SJSA1 (cell line): ENCODE results near the gene PID1. TPM values are rescaled to one million over a fixed set of nuclear protein-coding genes. Genes with fewer than 3 reads are reported as not detected.

Experiments
- DNase-seq, 2 experiments: peaks; one replicate each; pipeline ENCODE4 v3.0.0-alpha.2; 2015 to 2020; ENCODE audit warnings: low spot score in 2 of 2, low read depth in 1 of 2
- H3K27ac ChIP-seq: fragments of 250-450 bp; sonication (Bioruptor Pico); 2 replicates; pipeline ENCODE4 v1.5.1; 2020; ENCODE audit warnings: mild to moderate bottlenecking, moderate library complexity
- H3K27me3 ChIP-seq: fragments of 250-450 bp; sonication (Bioruptor Pico); replicated peaks from 2 replicates; pipeline ENCODE4 v1.5.1; 2020; ENCODE audit warnings: mild to moderate bottlenecking, moderate library complexity
- H3K36me3 ChIP-seq: fragments of 250-450 bp; sonication (Bioruptor Pico); 2 replicates; pipeline ENCODE4 v1.5.1; 2020; ENCODE audit warnings: mild to moderate bottlenecking
- H3K4me1 ChIP-seq: fragments of 250-450 bp; sonication (Bioruptor Pico); replicated peaks from 2 replicates; pipeline ENCODE4 v1.6.1; 2021; ENCODE audit warnings: mild to moderate bottlenecking
- H3K4me3 ChIP-seq: fragments of 250-450 bp; sonication (Bioruptor Pico); 2 replicates; pipeline ENCODE4 v1.5.1; 2020; ENCODE audit warnings: mild to moderate bottlenecking
- H3K9me3 ChIP-seq: fragments of 250-450 bp; sonication (Bioruptor Pico); replicated peaks from 2 replicates; pipeline ENCODE4 v1.5.1; 2020; ENCODE audit warnings: mild to moderate bottlenecking
- total RNA-seq: library from RNA; depleted of rRNA; stranded (reverse); fragments of >200 nt; shearing (Covaris generic); gene quantifications from 2 replicates; pipeline ENCODE4 v1.2.3, GENCODE V29; 2014

Gene PID1
- total RNA-seq, 1 experiment from 2014 or later: 0.18 TPM

DNA sequence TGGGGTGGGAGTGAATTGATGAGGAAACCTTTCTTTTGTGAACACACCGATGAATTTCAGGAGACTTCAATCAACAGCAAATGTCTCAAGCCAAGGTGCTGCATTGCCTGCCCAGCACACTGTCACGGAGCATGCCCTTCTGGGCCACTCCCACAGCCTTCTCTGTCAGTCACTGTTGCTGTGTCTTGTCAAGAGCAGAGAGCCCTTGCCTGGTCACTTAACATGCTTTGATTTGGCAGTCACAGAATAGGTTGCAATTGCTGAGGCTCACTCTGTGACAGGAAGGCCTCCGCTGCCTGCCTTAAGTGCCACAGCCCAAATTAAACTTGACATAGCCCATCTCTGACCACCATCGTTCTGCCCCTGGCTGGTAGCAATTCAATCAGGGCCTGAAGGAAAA lies 225.4 kb downstream of the PID1 start:
- no peaks in the 10 kb centered on the region for H3K9me3 ChIP-seq
- no peaks in the 10 kb centered on the region for H3K4me1 ChIP-seq
- no peaks in the 10 kb centered on the region for H3K36me3 ChIP-seq
- no peak overlapping the region for H3K27ac ChIP-seq
- H3K27me3 ChIP-seq: no peaks in the 10 kb centered on the region
- no peak for DNase-seq
- no peak overlapping the region for H3K4me3 ChIP-seq

DNA sequence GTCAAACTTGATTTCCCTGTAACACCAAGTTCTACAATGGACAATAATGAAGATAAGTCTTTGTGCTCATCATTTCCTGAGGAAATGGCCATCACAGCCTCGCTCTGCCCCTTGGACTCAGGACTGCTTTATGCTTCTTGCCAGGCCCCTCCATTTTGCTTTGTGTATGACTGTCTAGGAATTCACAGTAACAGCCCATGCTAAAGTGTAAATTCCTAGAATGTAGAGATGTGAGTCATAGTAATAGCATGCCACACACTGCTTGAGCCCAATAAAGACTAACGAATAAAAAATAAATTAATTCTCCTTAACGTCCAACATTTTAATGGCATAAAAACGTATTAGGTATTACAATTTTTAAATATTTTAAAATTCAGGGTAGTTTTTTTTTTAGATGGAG lies 226.5 kb downstream of the PID1 start:
- H3K4me1 ChIP-seq: no peaks in the 10 kb centered on the region
- H3K27me3 ChIP-seq: no peaks in the 10 kb centered on the region
- no peak overlapping the region for H3K27ac ChIP-seq
- no peak overlapping the region for H3K4me3 ChIP-seq
- H3K36me3 ChIP-seq: no peaks in the 10 kb centered on the region
- no peaks in the 10 kb centered on the region for H3K9me3 ChIP-seq
- no peak for DNase-seq

DNA sequence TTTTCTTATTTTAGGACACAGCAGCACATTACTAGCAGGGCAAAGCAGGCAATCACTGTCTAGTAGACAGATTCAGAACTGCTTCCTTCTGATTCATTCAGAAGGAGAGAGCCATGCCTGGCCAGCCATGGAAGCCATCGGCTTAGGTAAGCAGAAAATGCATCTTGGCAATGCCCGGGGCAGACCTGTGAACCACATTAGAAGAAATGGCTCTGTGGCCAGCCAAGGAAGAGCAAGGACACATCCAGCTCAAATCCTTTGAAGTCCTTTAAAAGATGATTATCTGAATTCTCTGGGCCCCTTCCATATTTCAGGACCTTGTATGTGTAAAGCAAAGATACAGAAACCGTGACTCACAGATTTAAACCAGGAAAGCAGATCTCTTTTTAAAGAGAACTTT lies 227.4 kb downstream of the PID1 start:
- no peaks in the 10 kb centered on the region for H3K4me1 ChIP-seq
- DNase-seq: no peak

DNA sequence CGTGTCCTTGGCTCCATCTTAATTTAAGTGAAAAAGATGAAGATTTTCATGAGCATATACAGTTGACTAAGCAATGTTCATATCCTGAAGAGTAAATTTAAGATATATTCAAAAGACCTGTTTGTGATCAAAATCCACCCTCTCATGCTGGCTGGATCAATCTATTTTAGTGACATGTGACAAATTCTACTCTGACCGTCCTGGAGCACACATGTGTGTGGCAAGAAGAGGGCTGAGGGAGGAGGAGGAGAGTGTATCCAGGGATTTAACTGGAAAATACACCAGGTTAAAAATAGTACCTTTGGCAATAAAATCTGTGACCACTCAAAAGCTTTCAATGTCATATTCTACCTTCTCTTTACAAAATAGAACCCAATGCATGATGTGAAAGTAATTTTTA lies 228.7 kb downstream of the PID1 start:
- Histone ChIP-seq H3K36me3 (no peaks in the 10 kb centered on the region), H3K9me3 (no peaks in the 10 kb centered on the region), H3K4me1 (no peaks in the 10 kb centered on the region), H3K4me3 (no peak overlapping the region), H3K27me3 (no peaks in the 10 kb centered on the region), H3K27ac (no peak overlapping the region)
- DNase-seq: no peak

More for the DNA sequence above, 227.4 kb downstream of the PID1 start:
- Histone ChIP-seq H3K4me3 (no peak overlapping the region), H3K9me3 (no peaks in the 10 kb centered on the region), H3K36me3 (no peaks in the 10 kb centered on the region), H3K27me3 (no peaks in the 10 kb centered on the region), H3K27ac (no peak overlapping the region)

DNA sequence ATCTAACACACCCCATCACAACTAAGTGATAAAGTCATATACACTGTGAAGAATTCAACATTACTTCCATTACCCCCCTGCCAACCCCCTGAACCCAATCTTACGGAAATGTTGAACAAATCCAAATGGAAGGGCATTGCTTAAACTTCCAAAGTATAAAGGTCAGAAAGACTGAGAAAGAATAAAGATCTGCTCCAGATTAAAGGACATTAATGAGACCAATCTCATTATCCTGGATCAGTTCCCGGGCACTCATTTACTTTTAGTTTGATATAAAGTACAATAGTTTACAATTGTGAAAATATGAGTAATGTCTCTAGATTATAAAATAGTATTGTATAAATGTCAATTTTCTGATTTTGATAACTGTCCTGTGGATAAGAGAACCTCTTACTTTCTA lies 229.4 kb downstream of the PID1 start:
- Histone ChIP-seq H3K36me3 (no peaks in the 10 kb centered on the region), H3K27ac (no peak overlapping the region), H3K4me1 (no peaks in the 10 kb centered on the region), H3K27me3 (no peaks in the 10 kb centered on the region), H3K4me3 (no peak overlapping the region), H3K9me3 (no peaks in the 10 kb centered on the region)
- no peak for DNase-seq

DNA sequence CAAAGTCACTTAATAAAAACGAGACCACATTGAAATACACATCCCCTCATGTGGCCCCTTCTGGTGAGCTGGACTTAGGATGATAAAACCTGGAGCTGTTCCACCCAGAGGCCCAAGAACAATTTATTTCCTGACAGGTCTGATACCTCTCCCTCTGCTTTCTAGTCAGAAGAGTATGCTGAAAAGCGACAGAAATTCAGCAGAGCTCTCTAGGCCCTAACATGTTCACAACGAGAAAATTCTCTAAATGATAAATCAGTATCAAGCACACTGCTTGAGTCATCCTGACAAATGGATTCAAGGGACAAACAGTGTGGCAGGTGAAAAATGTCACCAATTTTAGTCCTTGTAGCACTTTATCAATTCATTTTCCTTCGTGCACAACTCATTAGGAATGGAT lies 233.5 kb downstream of the PID1 start:
- DNase-seq: no peak
- H3K4me3 ChIP-seq: no peak overlapping the region
- H3K36me3 ChIP-seq: no peaks in the 10 kb centered on the region
- H3K27me3 ChIP-seq: no peaks in the 10 kb centered on the region
- H3K27ac ChIP-seq: no peak overlapping the region
- peaks cover under 1% of the 10 kb centered on the region; the same call in 1 of the 2 replicates for H3K9me3 ChIP-seq
- H3K4me1 ChIP-seq: no peaks in the 10 kb centered on the region

DNA sequence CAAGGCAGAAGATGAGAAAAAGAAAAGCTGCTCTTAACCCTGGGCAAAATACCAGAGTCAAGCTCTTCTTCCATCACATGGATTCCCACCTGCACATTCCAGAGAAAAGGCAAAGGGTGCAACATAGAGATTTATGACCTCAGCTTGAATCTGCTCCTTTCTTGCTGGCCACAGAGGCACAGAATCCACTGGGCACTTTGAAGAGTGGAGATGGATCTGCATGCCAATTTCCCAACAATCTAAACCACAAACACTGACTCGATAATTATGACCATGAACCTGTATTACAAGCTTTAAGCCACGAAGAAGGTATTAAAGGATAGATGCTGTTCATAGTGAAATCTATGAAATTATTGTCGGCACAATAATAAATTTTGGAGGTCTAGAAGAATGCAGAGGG lies 237.3 kb downstream of the PID1 start:
- H3K27me3 ChIP-seq: no peaks in the 10 kb centered on the region
- no peak overlapping the region for H3K4me3 ChIP-seq
- DNase-seq: no peak
- H3K27ac ChIP-seq: no peak overlapping the region
- H3K36me3 ChIP-seq: no peaks in the 10 kb centered on the region
- peaks cover 5% of the 10 kb centered on the region; the same call in 1 of the 2 replicates for H3K9me3 ChIP-seq
- H3K4me1 ChIP-seq: no peaks in the 10 kb centered on the region

DNA sequence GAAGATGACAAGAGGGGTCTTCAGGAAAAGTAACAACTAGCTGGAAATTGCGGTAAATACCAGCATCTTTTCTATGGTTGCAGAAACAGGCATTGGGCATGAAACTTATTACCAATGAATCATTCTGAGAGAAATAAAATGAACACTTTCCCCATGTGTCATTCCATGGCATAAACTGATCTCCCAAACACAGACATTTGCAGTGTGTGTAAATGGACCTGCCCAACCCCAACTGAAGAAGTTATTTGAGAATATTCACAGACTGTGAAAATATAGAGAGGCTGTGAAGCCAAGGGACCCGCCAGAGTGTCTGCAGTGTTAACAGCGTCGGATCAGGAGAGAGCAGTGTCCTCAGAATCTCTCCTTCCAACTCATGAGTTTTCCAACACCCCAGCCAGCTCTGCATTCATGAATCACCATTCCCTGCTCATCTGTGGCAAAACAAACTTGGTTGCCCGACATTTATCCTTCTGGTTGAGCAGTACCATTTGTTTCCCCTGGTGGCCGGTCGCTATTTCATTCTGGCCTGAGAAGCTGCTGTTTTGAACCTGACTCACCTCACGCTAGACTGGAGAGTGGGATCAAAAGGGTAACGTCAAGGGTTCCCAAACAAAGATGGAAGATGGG lies 238.4 kb downstream of the PID1 start:
- no peak overlapping the region for H3K27ac ChIP-seq
- DNase-seq: no peak

DNA sequence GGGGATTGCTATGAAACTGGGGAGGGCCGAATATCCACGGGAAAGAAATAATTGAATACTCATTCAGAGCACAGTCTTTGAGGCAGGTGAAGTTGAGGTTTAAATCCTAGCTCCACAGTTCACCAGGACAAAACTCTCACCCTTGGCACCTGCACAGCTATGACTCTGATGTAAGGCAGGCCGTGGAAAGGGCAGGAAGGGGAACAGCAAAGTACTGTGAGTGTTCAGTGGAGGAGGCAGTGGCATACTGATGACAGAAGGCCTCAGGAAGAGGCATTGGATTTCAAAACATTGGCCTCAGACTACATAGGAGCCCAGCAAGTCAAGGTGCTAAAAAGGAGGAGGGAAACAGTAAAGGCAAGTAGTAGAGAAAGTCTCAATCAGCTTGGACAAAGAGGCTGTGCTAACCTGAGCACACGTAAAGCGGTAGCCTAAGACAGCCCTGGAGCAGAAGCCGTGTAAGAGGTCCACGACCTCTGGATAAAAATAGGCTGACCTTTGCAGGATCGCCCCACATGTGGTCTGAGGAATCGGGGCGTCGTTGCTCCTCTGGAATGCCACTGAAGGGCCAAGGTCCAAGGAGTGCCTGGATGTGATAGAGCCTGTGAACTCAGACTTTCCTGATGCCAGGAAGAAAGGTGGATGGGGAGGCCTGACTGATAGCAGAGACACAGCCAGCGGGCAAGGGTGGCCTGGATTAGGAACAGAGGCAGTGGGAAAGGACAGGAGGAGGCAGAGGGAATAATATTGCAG lies 243.6 kb downstream of the PID1 start:
- H3K4me1 ChIP-seq: no peaks in the 10 kb centered on the region
- no peaks in the 10 kb centered on the region for H3K36me3 ChIP-seq
- no peak for DNase-seq
- H3K27ac ChIP-seq: no peak overlapping the region
- no peaks in the 10 kb centered on the region for H3K27me3 ChIP-seq
- peaks cover 11% of the 10 kb centered on the region; the same call in 1 of the 2 replicates for H3K9me3 ChIP-seq
- no peak overlapping the region for H3K4me3 ChIP-seq

More for the DNA sequence above, 238.4 kb downstream of the PID1 start:
- Histone ChIP-seq H3K36me3 (no peaks in the 10 kb centered on the region), H3K4me1 (no peaks in the 10 kb centered on the region), H3K27me3 (no peaks in the 10 kb centered on the region), H3K9me3 (peaks cover 5% of the 10 kb centered on the region; the same call in 1 of the 2 replicates), H3K4me3 (no peak overlapping the region)

DNA sequence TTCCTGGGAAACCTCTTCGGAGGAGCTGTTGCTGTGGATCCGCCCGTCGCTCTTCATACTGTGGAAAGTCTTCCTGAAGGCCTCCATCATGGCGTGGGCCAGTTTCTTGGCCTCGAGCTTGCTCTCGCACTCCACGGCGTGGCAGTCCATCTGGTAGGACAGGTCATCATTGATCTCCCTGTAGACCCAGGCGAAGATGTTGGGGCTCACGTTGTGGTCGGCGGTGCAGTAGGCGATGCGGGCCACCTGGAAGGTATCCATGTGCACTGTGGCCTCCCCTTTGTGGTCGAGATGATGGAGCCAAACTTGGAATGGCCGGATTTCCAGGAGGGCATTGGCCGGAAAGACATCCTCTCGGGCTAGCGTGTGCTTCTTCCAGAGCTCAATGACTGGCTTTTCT lies 245.4 kb downstream of the PID1 start:
- no peaks in the 10 kb centered on the region for H3K4me1 ChIP-seq
- no peak overlapping the region for H3K27ac ChIP-seq
- DNase-seq: no peak
- H3K27me3 ChIP-seq: no peaks in the 10 kb centered on the region
- no peak overlapping the region for H3K4me3 ChIP-seq
- H3K9me3 ChIP-seq: peaks cover 7% of the 10 kb centered on the region; the same call in 1 of the 2 replicates
- no peaks in the 10 kb centered on the region for H3K36me3 ChIP-seq

DNA sequence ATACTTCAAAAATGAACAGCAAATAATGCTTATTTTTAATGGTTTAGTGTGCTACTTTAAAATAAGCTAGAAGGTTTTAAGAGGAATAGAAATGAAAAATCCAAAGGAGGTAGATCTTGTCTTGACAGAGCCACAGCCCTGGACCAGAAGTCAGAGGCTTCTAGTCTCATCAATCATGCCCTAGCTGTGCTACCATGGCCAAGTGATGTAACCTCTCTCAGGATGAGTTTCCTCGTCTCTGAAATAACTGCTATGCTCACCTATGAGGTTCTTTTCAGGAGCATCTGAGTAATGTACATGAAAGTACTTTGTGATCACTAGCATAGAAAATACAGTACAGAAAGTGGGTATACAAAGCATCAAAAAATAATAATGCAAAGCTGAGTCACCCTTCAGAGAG lies 248.4 kb downstream of the PID1 start:
- H3K36me3 ChIP-seq: no peaks in the 10 kb centered on the region
- no peak overlapping the region for H3K27ac ChIP-seq
- H3K27me3 ChIP-seq: no peaks in the 10 kb centered on the region
- no peak for DNase-seq
- H3K9me3 ChIP-seq: peaks cover 7% of the 10 kb centered on the region; the same call in 1 of the 2 replicates
- no peak overlapping the region for H3K4me3 ChIP-seq
- no peaks in the 10 kb centered on the region for H3K4me1 ChIP-seq

DNA sequence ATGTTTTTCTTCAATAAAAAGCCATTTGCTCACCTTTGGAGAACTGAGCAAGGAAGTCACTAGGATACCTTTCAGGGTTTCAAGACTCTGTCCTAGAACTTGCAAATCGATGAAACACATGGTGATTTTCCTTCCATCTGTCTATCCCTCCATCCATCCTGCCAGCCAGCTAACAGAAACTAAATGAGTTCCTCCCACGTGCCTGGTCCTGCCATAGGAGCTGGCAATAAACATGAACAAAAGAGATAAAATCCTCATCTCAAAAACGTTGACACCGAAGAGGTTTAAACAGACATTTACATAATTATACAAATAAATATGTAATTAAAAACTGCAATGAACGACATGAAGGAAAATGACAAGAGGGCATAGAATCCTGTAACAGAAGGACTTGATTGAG lies 249.0 kb downstream of the PID1 start:
- H3K27ac ChIP-seq: no peak overlapping the region
- no peak overlapping the region for H3K4me3 ChIP-seq
- no peak for DNase-seq
- H3K9me3 ChIP-seq: peaks cover 7% of the 10 kb centered on the region; the same call in 1 of the 2 replicates
- no peaks in the 10 kb centered on the region for H3K36me3 ChIP-seq
- no peaks in the 10 kb centered on the region for H3K4me1 ChIP-seq
- no peaks in the 10 kb centered on the region for H3K27me3 ChIP-seq

DNA sequence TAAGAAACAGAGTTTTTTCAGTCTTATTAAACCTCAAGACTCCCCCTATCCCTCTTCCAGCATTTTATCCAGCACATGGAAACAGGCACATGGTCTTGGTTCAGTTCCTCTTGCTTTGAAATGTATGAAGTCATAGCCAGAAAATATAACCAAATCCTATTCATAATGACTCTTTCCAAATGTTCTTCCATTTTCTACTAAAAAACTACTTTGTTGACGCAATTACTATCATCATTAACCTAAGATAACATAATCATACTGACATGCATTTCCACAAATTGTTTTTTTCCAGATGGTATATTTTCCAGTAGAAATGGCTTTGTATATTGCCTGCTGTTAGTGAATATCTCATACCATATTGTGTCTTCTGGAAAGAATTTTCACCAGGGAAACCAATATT lies 261.3 kb downstream of the PID1 start:
- no peak for DNase-seq
- Histone ChIP-seq H3K27ac (no peak overlapping the region), H3K9me3 (peaks cover 7% of the 10 kb centered on the region; the same call in 1 of the 2 replicates), H3K27me3 (no peaks in the 10 kb centered on the region), H3K4me1 (no peaks in the 10 kb centered on the region), H3K4me3 (no peak overlapping the region), H3K36me3 (no peaks in the 10 kb centered on the region)

DNA sequence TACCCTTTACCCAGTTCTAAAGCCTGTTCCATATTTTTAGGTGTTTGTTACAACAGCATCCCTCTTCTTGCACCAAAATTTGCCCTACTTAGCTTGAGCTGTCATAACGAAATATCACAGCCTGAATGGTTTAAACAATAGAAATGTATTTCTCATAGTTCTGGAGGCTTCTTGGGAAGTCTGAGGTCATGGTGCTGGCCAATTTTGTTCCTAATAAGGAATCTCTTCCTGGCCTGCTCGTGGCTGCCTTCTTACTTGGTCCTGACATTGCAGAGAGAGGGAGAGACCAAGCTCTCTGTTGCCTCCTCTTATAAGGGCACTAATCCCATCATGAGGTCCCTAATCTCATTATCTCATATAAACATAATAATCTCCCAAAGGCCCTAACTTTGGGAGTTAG lies 267.8 kb downstream of the PID1 start:
- Histone ChIP-seq H3K27ac (no peak overlapping the region), H3K27me3 (no peaks in the 10 kb centered on the region), H3K4me3 (no peak overlapping the region), H3K9me3 (peaks cover 7% of the 10 kb centered on the region), H3K4me1 (no peaks in the 10 kb centered on the region), H3K36me3 (no peaks in the 10 kb centered on the region)
- DNase-seq: no peak
